WERI-Rb-1 (cell line): ENCODE results near the gene CDK5.
"Not testable (repeated sequence)": the region's sequence is repeated elsewhere in the genome, so short reads cannot be mapped to it uniquely, and the experiment has no call there.

Experiments
- DNase-seq: peaks from one replicate; pipeline ENCODE4 v3.0.0-alpha.2; 2020
- H3K27ac ChIP-seq: fragments of 250-450 bp; sonication (Bioruptor Pico); 2 replicates; pipeline ENCODE4 v1.5.1; 2020; ENCODE audit warnings: mild to moderate bottlenecking, moderate library complexity
- H3K27me3 ChIP-seq: fragments of 250-450 bp; sonication (Bioruptor Pico); 2 replicates; pipeline ENCODE4 v1.5.1; 2021; ENCODE audit warnings: mild to moderate bottlenecking, low read depth, moderate library complexity; ENCODE audit not compliant: insufficient read depth, severe bottlenecking
- H3K36me3 ChIP-seq: fragments of 250-450 bp; sonication (Bioruptor Pico); 2 replicates; pipeline ENCODE4 v1.5.1; 2020; ENCODE audit warnings: mild to moderate bottlenecking, moderate library complexity
- H3K4me3 ChIP-seq: 2 replicates; pipeline ENCODE4 v1.5.1; 2011; ENCODE audit warnings: low read depth, mild to moderate bottlenecking, control low read depth, low read length
- H3K9me3 ChIP-seq: fragments of 250-450 bp; sonication (Bioruptor Pico); 2 replicates; pipeline ENCODE4 v1.5.1; 2021; ENCODE audit warnings: mild to moderate bottlenecking, moderate library complexity; ENCODE audit not compliant: severe bottlenecking
- TF ChIP-seq, protein P1 (sequence below): IDR thresholded peaks from 2 replicates; pipeline ENCODE4 v1.5.1; 2011; ENCODE audit warnings: low read depth, mild to moderate bottlenecking, control low read depth, inconsistent platforms, low read length

CDK5 gene

DNA sequence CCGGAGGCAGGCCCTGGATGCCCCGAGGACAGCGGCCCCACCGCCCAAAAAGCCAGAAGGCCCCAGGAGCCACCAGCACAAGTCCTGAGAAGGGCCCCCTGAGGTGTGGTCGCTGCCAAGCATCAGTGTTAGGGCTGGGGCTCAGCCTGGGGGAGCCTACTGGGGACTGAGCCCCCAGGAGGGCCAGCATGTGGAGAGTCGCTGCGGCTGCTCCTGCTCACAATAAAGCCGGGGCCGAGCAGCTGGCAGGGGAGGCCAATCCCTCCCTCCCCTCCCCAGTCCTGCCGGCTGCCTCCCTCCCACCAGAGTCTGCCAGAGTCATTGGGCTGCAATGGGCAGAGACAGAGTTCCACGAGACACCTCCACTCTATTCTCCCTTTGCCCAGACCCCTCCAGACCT, 12.4 kb downstream of the CDK5 start:
- Histone ChIP-seq H3K27ac (peak overlapping the region; percentile 64), H3K9me3 (no peaks in the 10 kb centered on the region), H3K36me3 (peaks cover 3% of the 10 kb centered on the region; the same call in 1 of the 2 replicates), H3K4me3 (no peak overlapping the region), H3K27me3 (no peaks in the 10 kb centered on the region)
- TF ChIP-seq, protein P1, sequence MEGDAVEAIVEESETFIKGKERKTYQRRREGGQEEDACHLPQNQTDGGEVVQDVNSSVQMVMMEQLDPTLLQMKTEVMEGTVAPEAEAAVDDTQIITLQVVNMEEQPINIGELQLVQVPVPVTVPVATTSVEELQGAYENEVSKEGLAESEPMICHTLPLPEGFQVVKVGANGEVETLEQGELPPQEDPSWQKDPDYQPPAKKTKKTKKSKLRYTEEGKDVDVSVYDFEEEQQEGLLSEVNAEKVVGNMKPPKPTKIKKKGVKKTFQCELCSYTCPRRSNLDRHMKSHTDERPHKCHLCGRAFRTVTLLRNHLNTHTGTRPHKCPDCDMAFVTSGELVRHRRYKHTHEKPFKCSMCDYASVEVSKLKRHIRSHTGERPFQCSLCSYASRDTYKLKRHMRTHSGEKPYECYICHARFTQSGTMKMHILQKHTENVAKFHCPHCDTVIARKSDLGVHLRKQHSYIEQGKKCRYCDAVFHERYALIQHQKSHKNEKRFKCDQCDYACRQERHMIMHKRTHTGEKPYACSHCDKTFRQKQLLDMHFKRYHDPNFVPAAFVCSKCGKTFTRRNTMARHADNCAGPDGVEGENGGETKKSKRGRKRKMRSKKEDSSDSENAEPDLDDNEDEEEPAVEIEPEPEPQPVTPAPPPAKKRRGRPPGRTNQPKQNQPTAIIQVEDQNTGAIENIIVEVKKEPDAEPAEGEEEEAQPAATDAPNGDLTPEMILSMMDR = no peak
- DNase-seq = peak; percentile 81

DNA sequence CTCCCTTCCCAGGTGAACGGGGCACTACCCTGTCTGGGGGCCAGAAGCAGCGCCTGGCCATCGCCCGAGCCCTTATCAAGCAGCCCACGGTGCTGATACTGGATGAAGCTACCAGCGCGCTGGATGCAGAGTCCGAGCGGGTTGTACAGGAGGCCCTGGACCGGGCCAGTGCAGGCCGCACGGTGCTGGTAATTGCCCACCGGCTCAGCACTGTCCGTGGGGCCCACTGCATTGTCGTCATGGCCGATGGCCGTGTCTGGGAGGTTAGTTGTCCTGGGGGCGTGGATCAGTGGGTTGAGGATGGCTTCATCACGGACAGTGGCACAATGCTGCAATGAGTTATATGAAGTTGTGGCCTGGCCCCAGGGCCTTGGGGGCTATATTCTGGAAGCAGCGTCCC, 13.7 kb downstream of the CDK5 start:
- Histone ChIP-seq H3K9me3 (no peaks in the 10 kb centered on the region), H3K4me3 (no peak overlapping the region), H3K27me3 (no peaks in the 10 kb centered on the region), H3K27ac (no peak overlapping the region), H3K36me3 (peaks cover 3% of the 10 kb centered on the region; the same call in 1 of the 2 replicates)
- TF ChIP-seq, protein P1 = no peak
- DNase-seq = no peak

DNA sequence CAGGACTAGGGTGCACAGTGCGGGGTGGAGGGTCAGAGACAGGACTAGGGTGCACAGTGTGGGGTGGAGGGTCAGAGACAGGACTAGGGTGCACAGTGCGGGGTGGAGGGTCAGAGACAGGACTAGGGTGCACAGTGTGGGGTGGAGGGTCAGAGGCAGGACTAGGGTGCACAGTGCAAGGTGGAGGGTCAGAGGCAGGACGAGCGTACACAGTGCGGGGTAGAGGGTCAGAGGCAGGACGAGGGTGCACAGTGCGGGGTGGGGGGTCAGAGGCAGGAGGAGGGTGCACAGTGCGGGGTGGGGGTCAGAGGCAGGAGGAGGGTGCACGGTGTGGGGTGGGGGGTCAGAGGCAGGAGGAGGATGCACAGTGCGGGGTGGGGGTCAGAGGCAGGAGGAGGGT, 14.2 kb downstream of the CDK5 start:
- not testable (repeated sequence) for H3K27me3 ChIP-seq, H3K36me3 ChIP-seq, H3K4me3 ChIP-seq, H3K27ac ChIP-seq, H3K9me3 ChIP-seq, DNase-seq

DNA sequence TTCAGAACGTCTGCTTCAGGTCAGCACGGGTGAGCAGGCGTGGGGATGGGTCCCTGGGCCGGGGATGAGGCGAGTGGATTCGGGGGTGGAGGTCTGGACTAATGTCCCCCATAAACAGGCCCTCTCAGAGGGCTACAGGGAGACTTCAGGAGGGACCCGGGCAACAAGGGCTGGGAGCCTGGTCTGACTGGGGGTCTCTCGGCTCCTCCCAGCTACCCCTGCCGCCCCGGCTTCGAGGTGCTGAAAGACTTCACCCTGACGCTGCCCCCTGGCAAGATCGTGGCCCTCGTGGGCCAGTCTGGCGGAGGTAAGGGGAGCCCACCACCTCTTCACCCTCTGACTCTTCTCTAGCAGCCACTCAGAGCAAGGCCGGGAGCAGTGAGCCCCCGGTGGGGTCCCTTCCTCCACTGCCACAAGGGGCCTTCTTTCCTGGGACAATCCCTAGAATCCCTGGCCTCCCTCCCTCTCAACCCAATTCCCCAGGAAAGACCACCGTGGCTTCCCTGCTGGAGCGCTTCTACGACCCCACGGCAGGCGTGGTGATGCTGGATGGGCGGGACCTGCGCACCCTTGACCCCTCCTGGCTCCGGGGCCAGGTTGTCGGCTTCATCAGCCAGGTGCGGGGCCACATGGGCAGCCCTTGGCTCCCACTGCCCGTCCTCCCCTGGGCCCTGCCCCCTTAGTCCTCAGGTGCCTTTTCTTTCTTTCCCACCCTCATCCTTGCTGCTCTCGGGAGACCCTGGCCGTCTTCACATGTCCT, 16.9 kb downstream of the CDK5 start:
- no peak overlapping the region for H3K27ac ChIP-seq
- DNase-seq = no peak
- H3K9me3 ChIP-seq = no peaks in the 10 kb centered on the region
- peaks cover 3% of the 10 kb centered on the region; the same call in 1 of the 2 replicates for H3K36me3 ChIP-seq
- TF ChIP-seq, protein P1 = no peak
- H3K27me3 ChIP-seq = no peaks in the 10 kb centered on the region
- H3K4me3 ChIP-seq = no peak overlapping the region

DNA sequence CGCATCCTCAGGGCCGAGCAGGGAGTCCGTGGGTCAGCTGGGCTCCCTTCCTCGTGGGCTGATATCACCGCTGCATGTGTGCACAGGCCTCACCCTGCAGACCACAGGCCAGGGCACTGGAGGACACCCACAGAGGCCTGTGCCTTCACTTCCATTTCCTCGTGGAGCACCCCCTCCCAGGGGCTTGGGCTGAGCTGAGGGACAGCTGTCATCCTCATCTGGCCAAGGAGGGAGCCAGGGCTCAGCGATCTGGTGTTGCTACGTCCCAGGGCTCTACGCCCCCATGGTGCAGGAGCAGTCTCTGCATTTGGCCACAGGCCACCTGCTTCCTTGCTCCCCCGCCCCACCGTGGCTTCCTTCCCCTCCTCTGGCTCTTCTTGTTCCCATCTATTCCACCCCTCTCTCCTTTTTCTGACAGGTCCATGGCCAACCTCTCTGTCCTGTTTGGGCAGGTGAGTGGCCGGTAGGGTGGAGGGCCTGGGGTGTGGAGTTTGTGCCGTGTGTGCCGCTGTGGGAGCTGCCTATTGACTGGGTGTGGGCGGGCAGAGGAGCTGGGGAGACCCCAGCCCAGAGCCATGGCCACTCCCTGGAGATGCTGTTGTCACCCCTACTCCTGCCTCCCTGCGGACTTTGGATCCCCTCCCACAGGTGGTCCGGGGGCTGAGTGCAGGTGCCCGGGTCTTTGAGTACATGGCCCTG, 17.7 kb downstream of the CDK5 start:
- H3K27ac ChIP-seq = peak overlapping the region; percentile 24
- peak; percentile 56 for DNase-seq

More for the DNA sequence above, 17.7 kb downstream of the CDK5 start:
- H3K27me3 ChIP-seq = no peaks in the 10 kb centered on the region
- TF ChIP-seq, protein P1 = no peak
- no peak overlapping the region for H3K4me3 ChIP-seq
- no peaks in the 10 kb centered on the region for H3K9me3 ChIP-seq
- H3K36me3 ChIP-seq = peaks cover 4% of the 10 kb centered on the region
